ENCODE measurements around the gene HACD4. TPM values are rescaled to one million over a fixed set of nuclear protein-coding genes. Genes with fewer than 3 reads are reported as not detected.

HACD4 gene
- total and polyA plus RNA-seq, 7 donors = 0.16 to 0.52 (median 0.23) TPM

DNA sequence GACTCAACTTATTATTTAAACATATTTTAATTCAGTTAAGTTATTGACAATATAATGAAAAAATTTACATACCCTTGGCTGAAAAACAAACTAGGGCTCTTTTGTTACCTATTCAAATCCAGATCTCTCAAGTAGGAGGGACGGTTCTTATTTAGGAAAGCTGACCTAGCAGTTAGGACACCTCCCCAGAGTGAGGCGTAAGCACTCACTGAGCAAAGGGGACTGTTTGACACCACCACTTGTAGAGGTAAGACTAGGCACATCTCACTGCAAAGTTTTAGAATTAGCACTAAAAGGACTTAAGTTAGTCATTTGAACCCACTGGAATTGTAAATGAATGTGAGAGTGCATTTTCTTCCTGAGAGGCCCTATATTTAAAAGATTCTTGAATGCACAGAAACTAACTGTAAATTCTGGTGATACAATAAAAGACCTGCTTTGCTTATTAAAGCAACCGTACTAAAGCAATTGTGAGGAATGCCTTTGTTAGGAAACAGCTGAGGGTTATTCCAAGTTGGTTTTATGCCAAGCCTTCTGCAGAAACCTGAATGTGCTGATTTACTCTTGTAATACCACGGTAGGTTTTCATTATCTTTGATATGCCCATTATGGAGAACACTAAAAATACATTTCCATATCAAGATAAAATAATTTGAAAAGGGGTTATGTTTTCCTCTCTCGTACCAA, 16.2 kb downstream of the HACD4 start:
- Histone ChIP-seq H3K4me3 (no peak overlapping the region), H3K9me3 (no peaks in the 10 kb centered on the region), H3K27me3 (ENCODE audit: insufficient read depth in 3 of 3, low read length in 2 of 3) (no peaks in the 10 kb centered on the region), H3K36me3 (ENCODE audit: insufficient read depth in 1 of 2, low read depth in 1 of 2) (peaks cover 0 to 6% of the 10 kb centered on the region in 2 donors), H3K27ac (no peak overlapping the region), H3K4me1 (no peaks in the 10 kb centered on the region)
- DNase-seq (no peak), ATAC-seq (no peak)
- 46 to 48% (median 48%) methylated on average over 5 of the region's 5 CpGs for WGBS, 3 donors
- TF ChIP-seq, protein P1, sequence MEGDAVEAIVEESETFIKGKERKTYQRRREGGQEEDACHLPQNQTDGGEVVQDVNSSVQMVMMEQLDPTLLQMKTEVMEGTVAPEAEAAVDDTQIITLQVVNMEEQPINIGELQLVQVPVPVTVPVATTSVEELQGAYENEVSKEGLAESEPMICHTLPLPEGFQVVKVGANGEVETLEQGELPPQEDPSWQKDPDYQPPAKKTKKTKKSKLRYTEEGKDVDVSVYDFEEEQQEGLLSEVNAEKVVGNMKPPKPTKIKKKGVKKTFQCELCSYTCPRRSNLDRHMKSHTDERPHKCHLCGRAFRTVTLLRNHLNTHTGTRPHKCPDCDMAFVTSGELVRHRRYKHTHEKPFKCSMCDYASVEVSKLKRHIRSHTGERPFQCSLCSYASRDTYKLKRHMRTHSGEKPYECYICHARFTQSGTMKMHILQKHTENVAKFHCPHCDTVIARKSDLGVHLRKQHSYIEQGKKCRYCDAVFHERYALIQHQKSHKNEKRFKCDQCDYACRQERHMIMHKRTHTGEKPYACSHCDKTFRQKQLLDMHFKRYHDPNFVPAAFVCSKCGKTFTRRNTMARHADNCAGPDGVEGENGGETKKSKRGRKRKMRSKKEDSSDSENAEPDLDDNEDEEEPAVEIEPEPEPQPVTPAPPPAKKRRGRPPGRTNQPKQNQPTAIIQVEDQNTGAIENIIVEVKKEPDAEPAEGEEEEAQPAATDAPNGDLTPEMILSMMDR (IDR thresholded peaks at IDR 0.05) = no peak
- intact Hi-C loops (cut with DNase I) = no loop called here

DNA sequence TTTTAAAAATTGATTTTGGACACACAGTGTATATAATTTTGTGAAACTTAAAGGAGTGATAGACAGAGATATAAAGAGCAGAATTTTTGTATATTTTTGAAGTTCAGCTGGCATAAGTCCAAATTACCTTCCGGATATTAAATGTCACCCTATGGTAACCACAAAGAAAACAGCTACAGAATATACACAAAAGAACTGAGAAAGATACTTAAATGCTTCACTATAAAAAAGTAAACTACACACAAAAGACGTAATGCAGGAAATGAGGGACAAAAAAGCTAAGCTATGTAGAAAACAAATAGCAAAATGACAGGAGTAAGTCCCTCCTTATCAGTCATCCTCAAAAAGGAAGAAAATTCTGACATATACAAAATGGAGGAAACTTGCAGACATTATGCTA, 29.4 kb downstream of the HACD4 start:
- ATAC-seq (no peak), DNase-seq (no peak)
- H3K4me1 ChIP-seq = no peaks in the 10 kb centered on the region
- intact Hi-C loops (cut with DNase I) = no loop called here
- peaks cover 2 to 18% of the 10 kb centered on the region in 2 donors for H3K36me3 ChIP-seq (ENCODE audit: insufficient read depth in 1 of 2, low read depth in 1 of 2)
- TF ChIP-seq, protein P1 (IDR thresholded peaks at IDR 0.05) = no peak
- no peak overlapping the region for H3K4me3 ChIP-seq
- H3K9me3 ChIP-seq = peaks cover 11% of the 10 kb centered on the region
- H3K27me3 ChIP-seq (ENCODE audit: insufficient read depth in 3 of 3, low read length in 2 of 3) = no peaks in the 10 kb centered on the region
- WGBS, 3 donors = 90 to 93% (median 92%) methylated on average over 2 of the region's 2 CpGs
- no peak overlapping the region for H3K27ac ChIP-seq

DNA sequence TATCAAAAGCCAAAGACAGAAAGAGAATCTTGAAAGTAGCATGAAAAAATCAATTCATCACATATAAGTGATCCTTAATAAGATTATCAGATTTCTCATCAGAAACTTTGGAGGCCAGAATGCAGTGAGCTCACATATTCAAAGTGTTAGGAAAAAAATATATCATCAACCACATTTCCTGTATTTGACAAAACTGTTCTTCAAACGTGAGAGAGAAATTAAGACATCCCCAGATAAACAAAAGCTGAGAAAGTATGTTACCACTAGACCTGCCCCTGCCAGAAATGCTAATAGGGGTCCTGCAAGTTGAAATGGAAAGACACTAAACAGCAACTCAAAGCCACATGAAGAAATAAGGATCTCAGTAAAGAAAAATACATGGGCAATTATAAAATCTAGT, 29.9 kb downstream of the HACD4 start:
- Histone ChIP-seq H3K27ac (no peak overlapping the region), H3K9me3 (peaks cover 11% of the 10 kb centered on the region), H3K36me3 (ENCODE audit: insufficient read depth in 1 of 2, low read depth in 1 of 2) (peaks cover 2 to 15% of the 10 kb centered on the region in 2 donors), H3K27me3 (ENCODE audit: insufficient read depth in 3 of 3, low read length in 2 of 3) (no peaks in the 10 kb centered on the region), H3K4me1 (no peaks in the 10 kb centered on the region), H3K4me3 (no peak overlapping the region)
- no peak for DNase-seq
- intact Hi-C loops (cut with DNase I) = no loop called here
- TF ChIP-seq, protein P1 (IDR thresholded peaks at IDR 0.05) = no peak
- WGBS, 3 donors = 26 to 41% (median 39%) methylated on average over 1 of the region's 1 CpG
- no peak for ATAC-seq

DNA sequence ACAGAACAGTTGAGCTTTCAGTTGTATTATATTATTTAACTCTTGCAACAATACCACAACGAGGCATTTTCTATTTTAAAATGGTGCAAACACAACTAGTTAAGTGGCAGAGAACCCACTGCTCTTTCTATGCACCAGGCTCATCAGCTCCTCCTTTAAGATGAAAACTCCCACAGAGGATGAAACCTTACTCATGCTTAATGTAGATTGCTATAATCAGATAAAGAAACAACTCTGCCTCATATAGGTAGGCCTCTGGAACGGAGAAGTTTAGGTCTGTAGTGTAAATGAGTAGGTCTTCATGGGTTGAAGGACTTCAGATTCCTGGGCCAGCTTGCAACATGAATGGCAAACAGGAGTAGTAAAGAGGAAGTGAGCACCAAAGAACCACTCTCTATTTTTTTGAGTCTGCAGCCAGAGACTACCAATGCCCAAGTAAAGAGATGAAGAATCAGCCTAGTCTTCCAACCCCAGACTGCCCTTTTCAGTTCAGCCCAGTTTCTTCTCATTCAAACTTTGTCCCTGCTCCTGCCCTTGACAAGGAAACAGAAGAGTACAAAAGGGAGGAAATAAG, 33.9 kb downstream of the HACD4 start:
- WGBS, 3 donors = 86 to 90% (median 86%) methylated on average over 2 of the region's 2 CpGs
- Histone ChIP-seq H3K4me3 (no peak overlapping the region), H3K4me1 (no peaks in the 10 kb centered on the region), H3K27me3 (ENCODE audit: insufficient read depth in 3 of 3, low read length in 2 of 3) (no peaks in the 10 kb centered on the region), H3K9me3 (peaks cover 11% of the 10 kb centered on the region), H3K27ac (no peak overlapping the region), H3K36me3 (ENCODE audit: insufficient read depth in 1 of 2, low read depth in 1 of 2) (peaks cover 2 to 33% of the 10 kb centered on the region in 2 donors)
- ATAC-seq (no peak), DNase-seq (no peak)
- TF ChIP-seq, protein P1 (IDR thresholded peaks at IDR 0.05) = no peak
- intact Hi-C loops (cut with DNase I) = no loop called here
